HepG2 (cell line): ENCODE measurements around the gene EXOC1. TPM values are rescaled to one million over a fixed set of nuclear protein-coding genes. Genes with fewer than 3 reads are reported as not detected.
A peak's percentile ranks its signal among the peaks of the same experiment; 100 is the strongest.

ENCODE experiments used
- ATAC-seq: fragments of 200-7000 bp; cut with Tn5 transposase; 3 replicates; pipeline ENCODE4 v1.9.1; 2020; ENCODE audit warnings: mild to moderate bottlenecking, moderate library complexity
- BruUV-seq: library from RNA; stranded (reverse); fragments of 400-500 nt; replicated peaks from 2 replicates; lab custom pipeline; 2021; lab: Mats Ljungman, UMichigan
- CTCF ChIA-PET: fragments of 300-600 bp; formaldehyde crosslinking; extraction: SDS; loops from one replicate; lab custom pipeline; 2021; ENCODE audit warnings: low total read pairs, inconsistent platforms, low intra/inter-chr PET ratio; lab: Yijun Ruan, JAX
- POLR2A ChIA-PET: fragments of 350-600 bp; sonication (Branson Sonifier 250); formaldehyde crosslinking; loops from one replicate; lab custom pipeline; 2020; ENCODE audit warnings: antibody characterized with exemption, inconsistent platforms; lab: Yijun Ruan, JAX
- DNase-seq: peaks from one replicate; pipeline ENCODE4 v3.0.0-alpha.2; 2015; ENCODE audit warnings: low spot score
- FAIRE-seq: peaks from 3 replicates; lab custom pipeline; 2011; peaks lifted over from hg19 to GRCh38; lab: Jason Lieb, UNC
- H2AFZ ChIP-seq: one replicate; pipeline ENCODE4 v1.6.1; 2011; ENCODE audit warnings: low read length, inconsistent platforms
- H3K27ac ChIP-seq: fragments of 300-600 bp; 3 replicates; pipeline ENCODE4 v1.8.0; 2011; ENCODE audit warnings: mixed run types, mild to moderate bottlenecking, mixed read lengths, low read length, inconsistent platforms; ENCODE audit not compliant: insufficient read depth; ENCODE audit errors: extremely low read length
- H3K27me3 ChIP-seq, 2 experiments: fragments of 200-600 bp in 1 of 2; 2 replicates in 1 of 2; 3 replicates in 1 of 2; pipeline versions ENCODE4 v1.6.0 to v1.8.0; 2011; ENCODE audit warnings: low read length in 2 of 2, mild to moderate bottlenecking in 2 of 2, moderate library complexity in 2 of 2, inconsistent platforms in 1 of 2; ENCODE audit not compliant: insufficient read depth in 2 of 2, control insufficient read depth in 1 of 2
- H3K36me3 ChIP-seq, 2 experiments: fragments of 200-600 bp in 1 of 2; replicated peaks in 1 of 2; 2 replicates in 1 of 2; 3 replicates in 1 of 2; pipeline versions ENCODE4 v1.5.1 to v1.8.0; 2011; ENCODE audit warnings: low read length in 2 of 2, inconsistent platforms in 1 of 2; ENCODE audit not compliant: insufficient read depth in 2 of 2, control insufficient read depth in 1 of 2
- H3K4me1 ChIP-seq: 2 replicates; pipeline ENCODE4 v1.5.1; 2012; ENCODE audit warnings: low read length, inconsistent platforms; ENCODE audit not compliant: insufficient read depth
- H3K4me2 ChIP-seq: 2 replicates; pipeline ENCODE4 v1.6.0; 2011; ENCODE audit warnings: low read depth, low read length, inconsistent platforms
- H3K4me3 ChIP-seq, 3 experiments: fragments of 200-600 bp in 1 of 3; sonication (generic), shearing (Covaris generic) in 1 of 3; replicated peaks in 1 of 3; 2 replicates each; pipeline ENCODE4 v1.5.1; 2011 to 2016; ENCODE audit warnings: low read length in 3 of 3, inconsistent platforms in 2 of 3, low read depth in 2 of 3, mild to moderate bottlenecking in 2 of 3, control low read depth in 1 of 3, mixed read lengths in 1 of 3; ENCODE audit not compliant: insufficient read depth in 1 of 3
- H3K79me2 ChIP-seq: one replicate; pipeline ENCODE4 v1.6.1; 2011; ENCODE audit warnings: low read length, inconsistent platforms; ENCODE audit not compliant: insufficient read depth
- H3K9ac ChIP-seq: 2 replicates; pipeline ENCODE4 v1.6.0; 2011; ENCODE audit warnings: mild to moderate bottlenecking, low read depth, low read length, inconsistent platforms; ENCODE audit not compliant: insufficient read depth
- H3K9me3 ChIP-seq: 2 replicates; pipeline ENCODE4 v1.5.1; 2012; ENCODE audit warnings: mild to moderate bottlenecking, low read length
- H4K20me1 ChIP-seq: 2 replicates; pipeline ENCODE4 v1.6.0; 2011; ENCODE audit warnings: inconsistent platforms, mild to moderate bottlenecking, low read length, moderate library complexity; ENCODE audit not compliant: insufficient read depth
- CBX5 ChIP-seq: sonication (generic); formaldehyde crosslinking; IDR thresholded peaks from 2 replicates; pipeline ENCODE4 v1.4.0; 2020; ENCODE audit warnings: missing genetic modification reagents, borderline replicate concordance
- ISL2 ChIP-seq: sonication (generic); formaldehyde crosslinking; IDR thresholded peaks from 2 replicates; pipeline ENCODE4 v1.5.0; 2020; ENCODE audit warnings: missing genetic modification reagents
- KDM4B ChIP-seq: sonication (generic); formaldehyde crosslinking; IDR thresholded peaks from 2 replicates; pipeline ENCODE4 v1.4.0; 2020; ENCODE audit warnings: missing genetic modification reagents
- LRRFIP1 ChIP-seq: sonication (generic); formaldehyde crosslinking; conservative IDR thresholded peaks from 2 replicates; pipeline ENCODE4 v1.4.0; 2020; ENCODE audit warnings: missing genetic modification reagents
- PATZ1 ChIP-seq: sonication (generic); formaldehyde crosslinking; IDR thresholded peaks from 2 replicates; pipeline ENCODE4 v1.4.0; 2020; ENCODE audit warnings: missing genetic modification reagents
- ZHX2 ChIP-seq, 2 experiments: sonication (generic) in 1 of 2; formaldehyde crosslinking in 1 of 2; IDR thresholded peaks; 2 replicates each; pipeline versions ENCODE4 v1.6.1 to v1.9.0; 2014 to 2022; ENCODE audit warnings: antibody characterized with exemption in 1 of 2, borderline replicate concordance in 1 of 2, inconsistent platforms in 1 of 2, low read depth in 1 of 2, missing genetic modification reagents in 1 of 2
- ZNF496 ChIP-seq: sonication (generic); formaldehyde crosslinking; IDR thresholded peaks from 2 replicates; pipeline ENCODE4 v1.8.1; 2023; ENCODE audit warnings: mild to moderate bottlenecking, moderate library complexity, missing genetic modification reagents; ENCODE audit not compliant: insufficient replicate concordance
- ZNF513 ChIP-seq: sonication (generic); formaldehyde crosslinking; conservative IDR thresholded peaks from 2 replicates; pipeline ENCODE4 v1.5.0; 2020; ENCODE audit warnings: missing genetic modification reagents
- WGBS: methylation state at CpG from one replicate; pipeline ENCODE4 v1.1.6; 2017; ENCODE audit warnings: low lambda C conversion rate; 5-methylcytosine and 5-hydroxymethylcytosine counted together
- in situ Hi-C: cut with HindIII; loops from 2 replicates; pipeline ENCODE4 v1.10.0; 2017; ENCODE audit warnings: low pct_unique_long_range_greater_than_20kb; ENCODE audit not compliant: extremely low pct_ligation_motif_present
- intact Hi-C: fragments of 100-400 bp; cut with micrococcal nuclease; formaldehyde crosslinking; loops from one replicate; pipeline ENCODE4 v1.10.0; 2022; ENCODE audit not compliant: unreplicated experiment
- polyA plus RNA-seq, 8 experiments: library from polyadenylated mRNA; depleted of rRNA in 3 of 8; stranded (reverse) in 7 of 8; unstranded in 1 of 8; fragments of >200 nt; fragmentation: Illumina TruSeq in 4 of 8; extraction: Trizol in 4 of 8; gene quantifications; 2 replicates each; pipeline versions ENCODE4 v1.2.1 to v1.2.3, GENCODE V29; 2011 to 2016; ENCODE audit warnings: low read depth in 4 of 8, missing spikeins in 1 of 8, mixed read lengths in 1 of 8; ENCODE audit not compliant: insufficient read depth in 1 of 8
- total RNA-seq, 5 experiments: library from RNA; depleted of rRNA; stranded (reverse); fragments of >200 nt; fragmentation: Illumina TruSeq; extraction: Trizol; gene quantifications; 2 replicates each; pipeline ENCODE4 v1.2.3, GENCODE V29; 2016; ENCODE audit warnings: low read depth in 1 of 5

EXOC1 gene
- total and polyA plus RNA-seq, 2 of the 13 experiments (the other 11 are each of a cell fraction or from before 2014, with no cell fraction given) = 9.1 to 18.4 TPM

- H3K27me3 ChIP-seq = no peaks in the 10 kb centered on the region; a peak in 1 of 5 replicates
- in situ Hi-C loops (loop anchor here (5.0 kb wide), 1 partner anchor 353 kb away; no protein-coding TSS in a partner anchor), intact Hi-C loops (loop anchor here (1.0 to 10.0 kb wide), 4 partner anchors 100 to 438 kb away; partner anchors contain the start of gene AASDH)
- H3K79me2 ChIP-seq = peaks cover 4% of the 10 kb centered on the region
- peak within 1 kb of the TSS; percentile 81 for H3K9ac ChIP-seq
- CTCF ChIA-PET = interaction anchor here (1.2 to 1.3 kb wide), 2 partner anchors 100 to 353 kb away, joined by 5 read pairs; no protein-coding TSS in a partner anchor
- WGBS = 0% methylated on average over 3 of the region's 77 CpGs
- H3K4me2 ChIP-seq = peak within 1 kb of the TSS; percentile 97
- H3K36me3 ChIP-seq = peaks cover 0 to 3% of the 10 kb centered on the region in 2 experiments; a peak in 1 of 5 replicates
- POLR2A ChIA-PET = interaction anchor here (1.1 to 2.2 kb wide), 5 partner anchors 9 to 487 kb away, joined by 3 to 8 read pairs (median 4); partner anchors contain the start of genes AASDH, PAICS and PPAT
- DNase-seq (peak; percentile 84), ATAC-seq (peak; percentile 91), FAIRE-seq (no peak)
- no peaks in the 10 kb centered on the region for H3K9me3 ChIP-seq
- peak within 1 kb of the TSS; percentile 85 to 92 (median 85) for H3K4me3 ChIP-seq
- H2AFZ ChIP-seq = peak within 1 kb of the TSS; percentile 93
- peaks cover 31% of the 10 kb centered on the region for H3K4me1 ChIP-seq
- H4K20me1 ChIP-seq = no peaks in the 10 kb centered on the region
- BruUV-seq = no TSS peak
- peak within 1 kb of the TSS; percentile 97 for H3K27ac ChIP-seq
- TF ChIP-seq ZNF513 = 0 out of 2 replicates have a peak, but pooled peaks have one; percentile 33
- peak; percentile 83 for TF ChIP-seq ZHX2 (IDR thresholded peaks at IDR 0.05; ENCODE audit: low read depth)
- TF ChIP-seq ZHX2 (CRISPR knock-in tag; IDR thresholded peaks at IDR 0.05; ENCODE audit: borderline replicate concordance) = peak; percentile 60; the same call in 1 of the 2 replicates
- 0 out of 2 replicates have a peak, but pooled peaks have one; percentile 29 for TF ChIP-seq LRRFIP1
- TF ChIP-seq ISL2 = peak; percentile 86
- peak; percentile 83 for TF ChIP-seq PATZ1 (CRISPR knock-in tag)
- peak; percentile 43; the same call in 1 of the 2 replicates for TF ChIP-seq KDM4B (CRISPR knock-in tag)
- no peak for TF ChIP-seq CBX5 (CRISPR knock-in tag)
- no peak for TF ChIP-seq ZNF496
Measured at GRCh38 chr4:55948726-55949481, 95.5 kb downstream of the EXOC1 start, which contains the start of gene CEP135. CEP135 (plus strand) TSS chr4:55948945; CDS start chr4:55952131, 3,186 bp downstream.
